ENCODE data around the gene NPDC1.

The NPDC1 gene

DNA sequence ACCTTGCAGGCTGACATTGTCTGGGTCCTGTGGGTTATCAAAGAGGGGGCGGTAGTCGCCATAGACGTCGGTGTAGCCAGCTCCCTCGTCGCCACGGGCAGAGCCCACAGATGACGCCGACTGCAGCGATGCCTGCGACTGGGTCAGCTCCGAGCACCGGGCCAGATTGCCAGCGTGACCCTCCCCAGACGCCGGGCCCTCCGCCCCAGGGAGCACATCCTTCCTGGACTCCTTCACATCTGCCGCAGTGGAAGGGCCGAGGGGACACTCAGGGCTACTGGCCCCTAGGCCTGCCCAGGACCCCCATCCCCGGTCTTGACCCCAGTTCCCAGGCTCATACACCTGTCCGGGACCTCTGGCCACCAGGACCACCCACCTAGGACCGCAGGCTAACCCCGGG lies 31.8 kb downstream of the NPDC1 start:
- no peak overlapping the region for H3K4me3 ChIP-seq (ENCODE audit: control insufficient read depth, low read depth, low read length)
- TF ChIP-seq, protein P1, sequence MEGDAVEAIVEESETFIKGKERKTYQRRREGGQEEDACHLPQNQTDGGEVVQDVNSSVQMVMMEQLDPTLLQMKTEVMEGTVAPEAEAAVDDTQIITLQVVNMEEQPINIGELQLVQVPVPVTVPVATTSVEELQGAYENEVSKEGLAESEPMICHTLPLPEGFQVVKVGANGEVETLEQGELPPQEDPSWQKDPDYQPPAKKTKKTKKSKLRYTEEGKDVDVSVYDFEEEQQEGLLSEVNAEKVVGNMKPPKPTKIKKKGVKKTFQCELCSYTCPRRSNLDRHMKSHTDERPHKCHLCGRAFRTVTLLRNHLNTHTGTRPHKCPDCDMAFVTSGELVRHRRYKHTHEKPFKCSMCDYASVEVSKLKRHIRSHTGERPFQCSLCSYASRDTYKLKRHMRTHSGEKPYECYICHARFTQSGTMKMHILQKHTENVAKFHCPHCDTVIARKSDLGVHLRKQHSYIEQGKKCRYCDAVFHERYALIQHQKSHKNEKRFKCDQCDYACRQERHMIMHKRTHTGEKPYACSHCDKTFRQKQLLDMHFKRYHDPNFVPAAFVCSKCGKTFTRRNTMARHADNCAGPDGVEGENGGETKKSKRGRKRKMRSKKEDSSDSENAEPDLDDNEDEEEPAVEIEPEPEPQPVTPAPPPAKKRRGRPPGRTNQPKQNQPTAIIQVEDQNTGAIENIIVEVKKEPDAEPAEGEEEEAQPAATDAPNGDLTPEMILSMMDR (IDR thresholded peaks at IDR 0.05; ENCODE audit: control insufficient read depth, insufficient read depth, low read depth, low read length, missing control alignments), result no peak
- DNase-seq (ENCODE audit: low read depth), result no peak

DNA sequence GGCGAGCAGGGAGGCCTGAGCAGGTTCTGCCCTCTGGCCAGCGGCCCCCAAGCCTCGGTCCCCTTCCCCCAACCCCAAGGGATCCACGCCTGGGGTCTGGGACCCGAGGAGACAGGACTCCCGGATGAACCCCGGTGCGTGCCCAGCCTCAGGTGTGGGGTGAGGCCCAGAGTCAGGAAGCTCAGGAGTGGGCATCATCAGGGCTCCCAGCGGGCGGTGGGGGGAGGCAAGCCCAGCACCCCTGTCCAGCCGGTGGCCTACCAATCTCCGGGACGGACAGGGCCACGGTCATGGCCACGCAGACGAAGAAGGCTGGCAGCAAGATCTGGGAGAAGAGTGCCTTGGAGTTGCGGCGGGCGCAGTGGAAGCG lies 32.4 kb downstream of the NPDC1 start:
- no peak for DNase-seq (ENCODE audit: low read depth)
- TF ChIP-seq, protein P1 (IDR thresholded peaks at IDR 0.05; ENCODE audit: control insufficient read depth, insufficient read depth, low read depth, low read length, missing control alignments), result no peak
- no peak overlapping the region for H3K4me3 ChIP-seq (ENCODE audit: control insufficient read depth, low read depth, low read length)

DNA sequence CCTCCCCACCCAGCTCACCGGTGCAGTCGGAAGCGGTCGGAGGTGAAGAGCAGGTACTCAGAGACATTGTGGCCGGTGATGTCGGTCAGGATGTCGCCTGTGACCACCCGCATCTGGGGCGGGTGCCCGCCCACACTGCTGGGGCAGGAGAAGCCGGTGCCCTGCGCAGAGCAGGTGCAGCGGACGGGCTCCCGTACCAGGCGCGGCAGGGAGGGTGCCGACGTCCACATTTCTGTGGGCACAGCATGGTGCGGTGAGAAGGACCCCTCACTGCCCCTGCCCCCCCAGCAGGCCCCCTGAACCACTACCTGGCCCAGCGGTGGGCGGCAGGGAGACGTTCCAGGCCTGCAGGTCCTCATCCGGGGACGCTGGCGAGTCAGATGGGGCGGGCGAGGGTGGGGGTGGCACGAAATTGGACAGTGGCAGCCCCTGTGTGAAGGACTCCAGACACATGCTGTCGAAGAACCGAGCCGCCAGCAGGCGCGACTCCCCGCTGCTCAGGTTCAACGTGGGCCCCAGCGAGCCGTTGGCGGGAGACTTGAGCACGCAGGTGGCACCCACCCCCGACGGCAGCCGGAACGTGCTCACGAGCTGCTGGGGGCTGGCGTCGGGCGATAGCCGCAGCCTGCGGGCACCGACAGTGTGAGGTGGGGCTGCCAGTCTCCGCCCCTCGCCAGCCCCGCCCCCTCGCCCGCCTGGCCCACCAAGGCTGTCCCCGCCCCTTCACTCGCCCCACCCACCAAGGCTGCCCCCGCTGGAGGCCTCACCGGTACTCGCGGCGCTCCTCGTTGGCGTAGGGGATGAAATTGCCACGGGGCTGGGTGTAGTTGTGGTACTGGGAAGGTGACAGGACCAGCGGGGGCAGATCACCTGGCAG lies 33.0 kb downstream of the NPDC1 start:
- DNase-seq (ENCODE audit: low read depth), result no peak
- TF ChIP-seq, protein P1 (IDR thresholded peaks at IDR 0.05; ENCODE audit: control insufficient read depth, insufficient read depth, low read depth, low read length, missing control alignments), result no peak
- H3K4me3 ChIP-seq (ENCODE audit: control insufficient read depth, low read depth, low read length), result no peak overlapping the region

DNA sequence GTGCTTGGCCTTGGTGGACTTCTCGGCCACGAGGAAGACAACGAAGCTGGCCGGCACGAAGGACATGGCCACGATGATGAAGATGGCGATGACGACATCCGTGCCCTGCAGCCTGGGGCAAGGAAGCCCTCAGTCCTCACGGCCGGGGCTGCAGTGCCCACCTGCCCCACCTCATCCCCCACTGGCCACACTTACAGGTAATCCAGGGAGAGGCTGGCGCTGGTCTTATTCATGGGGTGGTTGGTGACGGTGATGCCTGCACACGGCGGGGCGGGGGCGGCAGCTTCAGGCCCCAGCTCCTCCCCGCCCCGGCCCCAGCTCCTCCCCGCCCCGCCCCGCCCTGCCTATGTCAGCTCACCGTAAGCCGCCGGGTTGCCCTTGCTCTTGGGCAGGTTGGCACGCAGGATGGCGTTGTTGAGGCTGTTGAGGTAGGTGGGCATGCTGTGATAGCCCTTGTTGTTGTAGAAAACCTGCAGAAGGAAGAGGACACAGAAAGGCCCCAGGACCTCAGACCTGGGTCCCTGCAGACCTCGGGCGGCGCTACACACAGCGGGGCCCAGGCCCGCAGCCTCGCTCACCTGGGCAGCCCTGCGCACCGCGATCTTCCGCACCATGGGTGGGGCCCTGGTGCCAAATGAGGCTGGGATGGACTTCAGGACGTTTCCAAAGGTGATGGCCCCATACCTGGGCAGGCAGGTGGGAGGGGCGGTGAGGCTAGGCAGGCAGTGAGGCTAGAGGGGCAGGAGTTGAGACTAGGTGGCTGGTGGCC lies 33.9 kb downstream of the NPDC1 start:
- no peak overlapping the region for H3K4me3 ChIP-seq (ENCODE audit: control insufficient read depth, low read depth, low read length)
- TF ChIP-seq, protein P1 (IDR thresholded peaks at IDR 0.05; ENCODE audit: control insufficient read depth, insufficient read depth, low read depth, low read length, missing control alignments), result no peak
- no peak for DNase-seq (ENCODE audit: low read depth)

DNA sequence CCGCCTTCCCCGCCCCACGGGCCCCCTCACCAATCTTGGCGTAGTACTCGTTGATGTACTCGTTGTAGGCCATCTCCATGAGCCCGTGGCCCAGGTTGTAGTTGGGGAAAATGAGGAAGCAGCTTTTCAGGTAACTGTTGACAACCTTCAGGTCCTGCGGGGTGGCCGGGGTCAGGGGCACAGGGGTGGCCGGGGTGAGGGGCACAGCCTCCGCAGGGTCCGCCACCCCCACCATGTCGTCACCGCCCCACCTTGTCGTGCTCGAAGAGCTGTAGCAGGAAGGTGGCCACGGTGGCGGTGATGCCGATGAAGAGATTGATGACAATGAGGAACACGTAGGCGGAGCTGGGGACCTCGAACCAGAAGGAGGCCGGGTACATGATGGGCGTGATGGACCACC lies 34.8 kb downstream of the NPDC1 start:
- H3K4me3 ChIP-seq (ENCODE audit: control insufficient read depth, low read depth, low read length), result no peak overlapping the region

DNA sequence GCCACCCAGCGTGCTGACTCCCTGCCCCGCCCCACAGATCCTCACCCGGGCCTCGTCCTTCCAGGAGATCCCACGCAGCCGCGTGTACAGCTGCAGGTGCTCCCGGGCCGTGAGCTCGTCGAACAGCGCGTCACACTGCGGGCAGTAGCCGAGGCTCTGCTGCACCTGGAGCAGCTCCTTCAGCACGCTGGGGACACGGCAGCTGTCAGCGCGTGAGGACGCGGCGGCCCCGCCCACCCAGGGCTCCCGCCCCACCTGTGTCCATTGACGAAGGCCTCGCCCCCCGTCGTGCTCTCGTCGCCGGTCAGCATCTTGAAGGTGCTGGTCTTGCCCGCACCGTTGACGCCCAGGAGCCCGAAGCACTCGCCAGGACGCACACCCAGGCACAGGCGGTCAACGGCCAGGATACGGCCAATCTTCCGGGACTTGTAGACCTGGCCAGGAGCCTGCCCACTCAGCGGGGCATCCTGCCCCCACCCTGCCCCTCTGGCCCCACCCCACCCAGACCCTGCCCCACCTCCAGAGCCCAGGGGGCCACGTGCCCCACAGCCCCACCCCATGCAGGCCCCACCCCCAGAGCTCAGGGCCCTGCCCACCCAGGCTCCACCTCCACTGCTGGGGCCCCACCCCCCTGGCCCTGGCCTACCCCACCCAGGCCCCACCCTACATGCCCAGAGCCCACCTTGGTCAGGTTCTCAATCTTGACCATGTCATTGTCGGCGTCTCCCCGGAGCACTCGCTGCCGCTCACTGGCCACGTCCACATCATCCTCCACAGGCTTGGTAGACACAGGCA lies 35.8 kb downstream of the NPDC1 start:
- DNase-seq (ENCODE audit: low read depth), result no peak
- no peak overlapping the region for H3K4me3 ChIP-seq (ENCODE audit: control insufficient read depth, low read depth, low read length)
- TF ChIP-seq, protein P1 (IDR thresholded peaks at IDR 0.05; ENCODE audit: control insufficient read depth, insufficient read depth, low read depth, low read length, missing control alignments), result no peak

More for the DNA sequence above, 34.8 kb downstream of the NPDC1 start:
- no peak for DNase-seq (ENCODE audit: low read depth)
- TF ChIP-seq, protein P1 (IDR thresholded peaks at IDR 0.05; ENCODE audit: control insufficient read depth, insufficient read depth, low read depth, low read length, missing control alignments), result no peak

Measured in AG09309 (cell line).